T-helper 1 cell treated with Interleukin-12 subunit alpha and Interleukin-12 subunit beta and Interleukin-4 antibody, amounts not matched to agents 30 μg/mL and 1 μg/mL, for 36 hours (primary cell): ENCODE results near the gene BTBD10.
"Not testable (repeated sequence)": the region's sequence is repeated elsewhere in the genome, so short reads cannot be mapped to it uniquely, and the experiment has no call there.

Experiments
- H3K27ac Mint-ChIP-seq: one replicate; pipeline ENCODE4 v1.8.0; 2021; ENCODE audit warnings: mild to moderate bottlenecking, mixed read lengths
- H3K27me3 Mint-ChIP-seq: one replicate; pipeline ENCODE4 v1.8.0; 2021; ENCODE audit warnings: low read depth, mixed read lengths
- H3K36me3 Mint-ChIP-seq: one replicate; pipeline ENCODE4 v1.8.0; 2021; ENCODE audit warnings: low read depth, mixed read lengths
- H3K4me1 Mint-ChIP-seq: one replicate; pipeline ENCODE4 v1.8.0; 2021; ENCODE audit warnings: low read depth, mixed read lengths
- H3K4me3 Mint-ChIP-seq: one replicate; pipeline ENCODE4 v1.8.0; 2021; ENCODE audit warnings: mild to moderate bottlenecking, moderate library complexity, mixed read lengths
- H3K9me3 Mint-ChIP-seq: one replicate; pipeline ENCODE4 v1.8.0; 2021; ENCODE audit warnings: mixed read lengths

BTBD10 gene

GRCh38 chr11:13462311-13462900 lies 616 bp downstream of the BTBD10 start:
- Mint-ChIP-seq H3K4me3 (peak overlapping the region; percentile 100), H3K4me1 (peaks cover 33% of the 10 kb centered on the region), H3K27ac (peak overlapping the region; percentile 97), H3K27me3 (peaks cover 4% of the 10 kb centered on the region), H3K9me3 (no peaks in the 10 kb centered on the region), H3K36me3 (no peaks in the 10 kb centered on the region)

GRCh38 chr11:13461291-13461690 lies 1.7 kb downstream of the BTBD10 start:
- H3K4me3 Mint-ChIP-seq = no peak overlapping the region
- H3K27ac Mint-ChIP-seq = no peak overlapping the region
- H3K9me3 Mint-ChIP-seq = no peaks in the 10 kb centered on the region
- H3K4me1 Mint-ChIP-seq = peaks cover 33% of the 10 kb centered on the region
- H3K36me3 Mint-ChIP-seq = no peaks in the 10 kb centered on the region
- H3K27me3 Mint-ChIP-seq = peaks cover 4% of the 10 kb centered on the region

- H3K4me1 Mint-ChIP-seq = peaks cover 24% of the 10 kb centered on the region
- H3K27me3 Mint-ChIP-seq = no peaks in the 10 kb centered on the region
- peaks cover 17% of the 10 kb centered on the region for H3K36me3 Mint-ChIP-seq
These were observed 12.1 kb downstream of the BTBD10 start for GRCh38 chr11:13450832-13451397.

GRCh38 chr11:13449522-13449921 lies 13.5 kb downstream of the BTBD10 start:
- H3K36me3 Mint-ChIP-seq = peaks cover 17% of the 10 kb centered on the region
- no peak overlapping the region for H3K4me3 Mint-ChIP-seq
- H3K27ac Mint-ChIP-seq = no peak overlapping the region
- H3K9me3 Mint-ChIP-seq = no peaks in the 10 kb centered on the region
- no peaks in the 10 kb centered on the region for H3K27me3 Mint-ChIP-seq
- H3K4me1 Mint-ChIP-seq = peaks cover 27% of the 10 kb centered on the region

More at GRCh38 chr11:13450832-13451397, 12.1 kb downstream of the BTBD10 start:
- H3K9me3 Mint-ChIP-seq = no peaks in the 10 kb centered on the region
- peak overlapping the region; percentile 75 for H3K27ac Mint-ChIP-seq
- no peak overlapping the region for H3K4me3 Mint-ChIP-seq

- Mint-ChIP-seq H3K4me3 (no peak overlapping the region), H3K27me3 (no peaks in the 10 kb centered on the region), H3K27ac (no peak overlapping the region), H3K36me3 (peaks cover 17% of the 10 kb centered on the region), H3K9me3 (no peaks in the 10 kb centered on the region), H3K4me1 (peaks cover 27% of the 10 kb centered on the region)
These were observed 14.1 kb downstream of the BTBD10 start for GRCh38 chr11:13448876-13449275.

- Mint-ChIP-seq H3K9me3 (no peaks in the 10 kb centered on the region), H3K27ac (no peak overlapping the region), H3K4me3 (no peak overlapping the region), H3K36me3 (peaks cover 7% of the 10 kb centered on the region), H3K4me1 (peaks cover 22% of the 10 kb centered on the region), H3K27me3 (no peaks in the 10 kb centered on the region)
These were observed 16.6 kb downstream of the BTBD10 start for GRCh38 chr11:13446444-13446843.

GRCh38 chr11:13445588-13445987 lies 17.4 kb downstream of the BTBD10 start:
- peaks cover 4% of the 10 kb centered on the region for H3K36me3 Mint-ChIP-seq
- H3K27me3 Mint-ChIP-seq = no peaks in the 10 kb centered on the region
- H3K4me1 Mint-ChIP-seq = peaks cover 13% of the 10 kb centered on the region
- H3K9me3 Mint-ChIP-seq = no peaks in the 10 kb centered on the region
- no peak overlapping the region for H3K27ac Mint-ChIP-seq
- H3K4me3 Mint-ChIP-seq = no peak overlapping the region

- Mint-ChIP-seq H3K9me3 (no peaks in the 10 kb centered on the region), H3K27ac (no peak overlapping the region), H3K36me3 (peaks cover 4% of the 10 kb centered on the region), H3K4me3 (no peak overlapping the region), H3K4me1 (peaks cover 9% of the 10 kb centered on the region), H3K27me3 (no peaks in the 10 kb centered on the region)
These were observed 22.7 kb downstream of the BTBD10 start for GRCh38 chr11:13440100-13440855.

- Mint-ChIP-seq H3K27me3 (no peaks in the 10 kb centered on the region), H3K4me3 (no peak overlapping the region), H3K4me1 (peaks cover 12% of the 10 kb centered on the region), H3K9me3 (no peaks in the 10 kb centered on the region), H3K36me3 (peaks cover 4% of the 10 kb centered on the region), H3K27ac (no peak overlapping the region)
These were observed 24.7 kb downstream of the BTBD10 start for GRCh38 chr11:13438291-13438690.

- H3K4me1 Mint-ChIP-seq = peaks cover 15% of the 10 kb centered on the region
- not testable (repeated sequence) for H3K9me3 Mint-ChIP-seq, H3K4me3 Mint-ChIP-seq, H3K36me3 Mint-ChIP-seq, H3K27me3 Mint-ChIP-seq, H3K27ac Mint-ChIP-seq
These were observed 26.2 kb downstream of the BTBD10 start for GRCh38 chr11:13436836-13437235.

- Mint-ChIP-seq H3K27ac (no peak overlapping the region), H3K4me3 (no peak overlapping the region), H3K9me3 (no peaks in the 10 kb centered on the region), H3K36me3 (peaks cover 11% of the 10 kb centered on the region), H3K4me1 (peaks cover 15% of the 10 kb centered on the region), H3K27me3 (no peaks in the 10 kb centered on the region)
These were observed 28.5 kb downstream of the BTBD10 start for GRCh38 chr11:13434247-13435205.

GRCh38 chr11:13433437-13433836 lies 29.6 kb downstream of the BTBD10 start:
- H3K9me3 Mint-ChIP-seq = peaks cover 2% of the 10 kb centered on the region
- H3K4me3 Mint-ChIP-seq = no peak overlapping the region
- H3K36me3 Mint-ChIP-seq = peaks cover 17% of the 10 kb centered on the region
- H3K27ac Mint-ChIP-seq = no peak overlapping the region
- no peaks in the 10 kb centered on the region for H3K27me3 Mint-ChIP-seq
- H3K4me1 Mint-ChIP-seq = peaks cover 15% of the 10 kb centered on the region

- Mint-ChIP-seq H3K27ac (no peak overlapping the region), H3K9me3 (peaks cover 20% of the 10 kb centered on the region), H3K27me3 (no peaks in the 10 kb centered on the region), H3K4me1 (peaks cover 8% of the 10 kb centered on the region), H3K4me3 (no peak overlapping the region), H3K36me3 (peaks cover 23% of the 10 kb centered on the region)
These were observed 33.2 kb downstream of the BTBD10 start for GRCh38 chr11:13429836-13430235.

- H3K36me3 Mint-ChIP-seq = peaks cover 27% of the 10 kb centered on the region
- H3K4me3 Mint-ChIP-seq = no peak overlapping the region
- H3K27me3 Mint-ChIP-seq = no peaks in the 10 kb centered on the region
- H3K9me3 Mint-ChIP-seq = peaks cover 20% of the 10 kb centered on the region
- no peak overlapping the region for H3K27ac Mint-ChIP-seq
- H3K4me1 Mint-ChIP-seq = peaks cover 3% of the 10 kb centered on the region
These were observed 33.7 kb downstream of the BTBD10 start for GRCh38 chr11:13429288-13429687.
